HG02852 (cell line): Measurements from ENCODE around the gene JAKMIP2.

Source experiments
- ATAC-seq: cut with Tn5 transposase; IDR thresholded peaks from one replicate; pipeline ENCODE4 v1.9.1; 2021; ENCODE audit warnings: mild to moderate bottlenecking, moderate library complexity; ENCODE audit not compliant: unreplicated experiment

JAKMIP2 gene

DNA sequence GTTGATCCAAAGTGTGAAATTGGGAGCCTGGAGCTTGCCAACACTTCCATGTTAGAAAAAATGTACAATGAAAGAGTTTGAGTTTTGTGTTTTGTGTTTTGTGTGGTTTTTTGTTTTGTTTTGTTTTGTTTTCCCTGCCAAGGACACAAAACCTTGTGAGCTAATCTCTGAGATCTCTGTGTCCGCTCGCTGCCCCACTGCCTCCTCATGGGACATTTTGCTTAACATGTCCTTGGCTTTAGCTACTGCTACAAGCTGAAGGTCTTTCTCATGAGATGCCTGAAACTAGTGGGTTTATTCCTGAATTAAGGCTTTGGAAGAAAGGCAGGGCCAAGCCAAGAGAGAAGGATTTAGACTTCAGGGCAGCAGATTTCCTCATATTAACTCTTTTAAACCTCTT lies 7.3 kb upstream of the JAKMIP2 start:
- no peak for ATAC-seq

GRCh38 chr5:147788023-147788422 lies 5.5 kb upstream of the JAKMIP2 start:
- ATAC-seq, result no peak

DNA sequence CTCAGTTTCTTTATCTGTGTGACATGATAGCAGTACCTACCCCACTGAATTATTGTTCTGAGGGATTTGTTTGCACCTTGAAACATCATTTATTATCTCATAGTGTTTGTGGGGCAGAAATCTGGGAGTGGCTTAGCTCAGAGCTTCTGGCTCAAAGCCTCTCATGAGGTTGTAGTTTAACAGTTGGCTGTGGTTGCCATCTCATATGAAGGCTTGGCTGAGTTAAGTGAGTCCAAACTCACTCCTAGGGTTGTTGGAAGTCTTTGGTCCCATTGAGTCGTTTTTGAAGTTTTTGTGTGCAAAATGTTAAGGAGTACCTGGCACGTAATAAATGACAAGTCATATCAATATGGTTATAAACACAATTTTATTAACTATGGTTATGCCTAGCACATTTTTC lies 3.6 kb upstream of the JAKMIP2 start:
- ATAC-seq, result no peak

DNA sequence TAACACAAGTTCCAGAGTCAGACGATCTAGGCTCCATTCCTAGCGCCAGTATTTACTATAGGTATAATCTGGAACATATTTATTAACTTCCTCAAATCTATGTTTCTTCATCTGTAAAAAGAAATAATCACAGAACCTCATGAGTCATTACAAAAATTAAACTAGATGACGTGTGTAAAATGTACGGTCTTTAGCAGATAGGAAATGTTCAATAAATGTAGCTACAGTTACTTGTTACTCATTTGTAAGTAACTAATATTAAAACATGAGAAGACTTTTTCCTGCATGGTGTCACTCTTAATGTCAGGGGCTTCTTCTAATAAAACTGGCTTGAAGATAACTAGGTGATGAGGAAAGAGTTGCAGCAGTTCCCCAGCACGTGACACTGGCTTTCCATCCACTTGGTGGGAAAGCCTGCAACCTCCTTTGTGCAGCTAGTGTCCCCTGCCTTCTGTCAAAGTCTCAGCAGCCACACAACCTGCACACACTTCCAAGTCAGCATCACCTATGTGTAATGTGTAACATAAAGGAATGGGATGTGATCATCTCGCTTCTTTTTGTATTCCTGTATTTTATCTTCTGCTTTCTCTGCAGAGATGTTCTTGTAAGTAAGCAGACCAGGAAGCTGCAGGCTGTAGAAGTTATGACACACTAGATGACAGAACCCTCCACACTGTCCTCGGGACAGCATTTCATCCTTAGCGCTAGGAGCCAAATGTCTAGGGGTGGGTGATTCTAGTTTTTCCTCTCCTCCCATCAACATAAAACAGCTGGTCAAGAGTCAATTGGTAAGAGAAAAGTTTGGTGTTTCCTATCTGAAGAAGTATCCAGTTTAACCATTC lies 1.8 kb upstream of the JAKMIP2 start:
- ATAC-seq, result no peak

DNA sequence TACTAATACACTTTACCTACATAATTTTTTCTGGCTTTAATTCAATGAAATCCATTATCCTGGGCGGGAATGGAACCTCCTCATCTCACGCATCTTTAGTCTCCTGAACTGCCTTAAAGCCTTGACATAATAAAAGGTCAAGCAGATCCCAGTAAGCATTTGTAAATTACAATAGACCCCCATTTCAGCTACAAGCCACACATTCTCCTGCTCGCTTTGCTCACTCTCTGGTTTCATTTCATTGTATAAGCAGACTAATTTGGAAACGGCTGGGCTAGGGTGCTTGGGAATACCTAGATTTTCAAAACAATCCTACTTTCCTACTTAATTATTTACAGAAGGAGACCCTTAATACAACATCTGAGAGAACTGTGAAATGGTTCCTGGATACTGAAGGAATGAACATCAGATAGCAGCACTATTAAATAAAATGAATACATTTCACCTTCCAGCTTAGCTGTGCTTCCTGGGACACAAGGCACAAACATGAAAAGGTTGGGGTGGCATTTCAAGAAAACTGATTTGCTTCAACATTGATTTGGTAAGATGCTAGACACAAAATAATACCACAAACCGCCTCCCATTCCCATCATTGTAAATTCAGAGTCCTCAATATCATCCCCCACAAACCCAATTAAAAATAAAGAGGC lies 1.5 kb downstream of the JAKMIP2 start:
- no peak for ATAC-seq

DNA sequence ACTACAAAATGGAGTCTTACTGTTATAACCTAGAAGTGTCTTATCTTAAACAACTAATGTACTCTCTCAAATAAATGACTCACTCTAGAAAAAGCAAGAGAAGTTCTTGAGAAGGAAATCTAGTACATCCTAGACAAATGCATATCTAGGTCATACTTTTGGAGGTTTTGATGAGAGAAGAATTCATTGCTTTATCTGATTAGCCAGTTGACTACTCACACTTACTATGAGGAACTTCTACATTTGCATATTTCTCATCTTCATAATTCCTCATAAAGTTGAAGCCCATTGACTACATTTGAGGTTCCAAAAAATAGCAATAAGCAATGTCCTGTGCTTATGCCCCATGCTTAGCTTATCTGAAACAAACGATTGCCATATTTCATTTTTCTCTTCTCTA lies 2.8 kb downstream of the JAKMIP2 start:
- no peak for ATAC-seq

GRCh38 chr5:147776989-147777388 lies 5.5 kb downstream of the JAKMIP2 start:
- no peak for ATAC-seq

GRCh38 chr5:147773587-147773986 lies 8.9 kb downstream of the JAKMIP2 start:
- no peak for ATAC-seq

DNA sequence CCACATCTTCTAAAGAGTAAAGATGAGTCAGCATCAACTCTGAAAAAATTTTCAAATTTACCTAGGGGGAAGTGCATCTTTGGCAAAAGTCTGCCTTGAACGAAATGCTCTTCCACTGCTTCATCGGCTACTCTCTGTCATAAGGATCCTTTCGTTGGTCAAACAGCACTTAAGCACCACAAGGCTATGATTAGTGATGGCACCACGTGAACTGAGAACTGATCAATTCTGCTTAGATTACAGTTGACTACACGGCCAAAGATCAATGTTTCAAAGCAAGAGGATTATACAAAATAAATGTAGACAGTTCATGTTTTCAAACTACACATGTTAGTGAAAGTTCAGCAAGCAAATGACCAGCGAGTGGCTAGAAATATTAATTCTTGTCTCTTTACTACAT lies 9.4 kb downstream of the JAKMIP2 start:
- no peak for ATAC-seq

- no peak for ATAC-seq
Observed at GRCh38 chr5:147767048-147767447, 15.5 kb downstream of the JAKMIP2 start.

DNA sequence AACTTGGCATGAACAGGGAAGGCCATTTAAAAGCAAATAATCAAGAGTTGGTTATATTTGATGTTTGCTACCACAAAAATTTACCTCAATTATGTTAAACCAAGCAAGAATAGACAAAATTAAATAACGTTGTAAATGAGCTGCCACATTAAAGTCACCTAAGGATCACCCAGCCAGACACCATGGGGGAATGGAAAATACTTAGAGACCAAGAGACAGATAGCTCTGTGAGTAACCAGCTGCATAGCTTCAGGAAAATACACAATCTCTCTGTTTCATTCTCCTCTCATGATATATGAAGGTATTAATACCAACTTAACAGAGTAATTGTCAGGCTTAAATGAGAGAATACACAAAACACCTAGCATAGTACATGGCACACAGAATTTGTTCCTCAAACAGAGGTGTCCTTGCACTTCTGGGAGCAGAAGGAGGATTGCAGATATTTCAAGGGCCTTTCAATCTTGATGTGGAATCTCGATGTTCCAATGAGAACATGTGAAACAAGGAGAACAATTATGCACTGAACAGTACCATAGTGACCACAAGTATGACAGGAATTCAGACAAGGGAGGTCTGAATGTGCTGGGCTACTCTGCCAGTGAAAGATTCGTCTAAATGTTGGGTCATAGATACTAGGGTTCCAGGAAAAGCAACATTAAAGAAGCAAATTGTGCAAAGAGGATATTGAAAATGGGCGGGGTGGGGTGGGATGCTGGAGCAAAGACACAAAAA lies 18.6 kb downstream of the JAKMIP2 start:
- ATAC-seq, result no peak

GRCh38 chr5:147760086-147760875 lies 22.2 kb downstream of the JAKMIP2 start:
- no peak for ATAC-seq

DNA sequence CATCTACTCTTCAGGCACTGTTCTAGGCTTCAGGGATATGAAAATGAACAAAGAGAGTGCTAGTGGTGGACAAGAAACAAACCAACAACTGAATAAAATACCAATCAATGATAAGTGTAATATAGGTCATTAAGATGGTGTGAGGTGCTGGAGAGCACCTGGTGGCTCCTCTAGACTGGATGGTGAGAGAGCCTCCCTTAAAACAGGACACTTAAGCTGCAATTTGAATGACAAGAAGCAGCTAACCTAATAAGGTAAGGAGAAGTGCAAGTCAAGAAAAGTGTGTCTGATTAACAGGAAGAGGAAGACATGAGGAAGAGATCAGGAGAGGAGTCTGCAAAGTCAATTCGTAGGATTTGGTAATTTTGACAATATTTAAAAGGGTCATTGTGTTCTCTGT lies 23.1 kb downstream of the JAKMIP2 start:
- ATAC-seq, result no peak

DNA sequence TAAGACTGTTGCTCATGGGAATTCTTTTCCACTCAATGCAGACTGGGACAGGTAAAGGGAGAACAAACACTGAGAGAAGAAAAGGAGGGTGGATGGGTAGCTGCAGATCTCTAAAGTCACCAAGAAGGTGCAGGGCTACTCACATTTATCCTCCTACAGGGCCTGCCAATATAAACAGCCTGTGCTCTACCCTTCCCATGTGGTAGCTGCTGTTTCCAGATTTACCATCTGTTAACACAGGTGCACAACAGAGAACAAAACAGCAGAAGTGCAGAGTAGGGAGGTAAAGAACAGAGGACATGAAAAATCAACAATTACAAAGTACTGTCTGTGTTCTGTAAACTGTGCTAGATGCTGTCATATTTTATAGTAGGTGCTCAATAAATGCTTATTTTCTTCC lies 26.0 kb downstream of the JAKMIP2 start:
- ATAC-seq, result no peak

DNA sequence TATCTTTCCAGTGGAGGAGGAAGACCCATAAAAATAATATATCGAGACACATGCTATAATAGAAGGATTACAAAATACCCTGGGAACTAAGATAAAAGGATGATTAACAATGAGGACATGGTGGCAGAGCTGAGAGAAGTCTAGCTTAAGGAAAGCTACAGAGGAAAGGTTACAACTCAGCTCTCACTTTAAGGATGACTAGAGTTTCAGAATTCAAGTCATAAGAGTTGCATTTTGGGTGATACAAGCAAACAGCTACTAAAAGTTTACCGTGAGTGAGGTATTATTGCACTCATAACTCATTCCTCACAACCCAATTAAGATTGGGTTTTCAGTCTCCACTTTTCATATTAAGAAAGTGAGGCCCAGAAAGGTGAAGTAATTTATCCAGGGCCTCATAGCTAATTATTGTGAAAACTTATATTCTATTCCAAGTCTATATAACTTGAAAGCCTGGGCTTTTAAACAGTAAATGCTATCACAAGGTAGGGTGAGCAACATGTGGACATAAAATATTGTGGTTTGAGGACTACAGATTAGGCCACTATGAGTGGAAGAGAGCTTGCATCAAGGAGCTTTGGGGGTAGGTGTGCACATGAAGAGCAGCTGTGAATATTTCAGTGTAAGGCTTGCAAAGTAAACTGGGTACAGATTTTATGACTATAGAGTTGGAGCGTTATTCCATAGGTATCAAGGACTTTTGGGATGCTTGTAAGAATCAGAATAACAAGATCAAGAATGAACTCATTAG lies 28.0 kb downstream of the JAKMIP2 start:
- no peak for ATAC-seq

DNA sequence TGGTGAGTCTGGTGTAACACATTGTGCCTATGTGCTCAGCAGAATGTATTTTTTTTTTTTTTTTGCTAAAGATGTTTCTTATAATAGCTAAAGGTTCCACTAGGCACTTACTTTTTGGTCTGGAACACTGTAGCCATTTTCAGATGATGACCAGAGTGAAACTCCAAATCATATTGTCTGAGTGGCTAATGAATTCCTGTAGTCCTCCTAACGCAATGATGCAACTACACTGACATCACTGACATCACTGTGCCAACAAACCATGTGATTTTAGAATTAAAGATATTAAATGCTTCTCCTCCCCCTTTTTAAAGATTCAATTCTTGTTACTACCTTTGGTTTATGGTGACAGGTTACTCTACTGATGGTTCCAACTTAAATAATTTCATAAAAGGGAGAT lies 28.8 kb downstream of the JAKMIP2 start:
- ATAC-seq, result no peak

- ATAC-seq, result no peak
Observed at GRCh38 chr5:147752666-147753290, 29.8 kb downstream of the JAKMIP2 start.

DNA sequence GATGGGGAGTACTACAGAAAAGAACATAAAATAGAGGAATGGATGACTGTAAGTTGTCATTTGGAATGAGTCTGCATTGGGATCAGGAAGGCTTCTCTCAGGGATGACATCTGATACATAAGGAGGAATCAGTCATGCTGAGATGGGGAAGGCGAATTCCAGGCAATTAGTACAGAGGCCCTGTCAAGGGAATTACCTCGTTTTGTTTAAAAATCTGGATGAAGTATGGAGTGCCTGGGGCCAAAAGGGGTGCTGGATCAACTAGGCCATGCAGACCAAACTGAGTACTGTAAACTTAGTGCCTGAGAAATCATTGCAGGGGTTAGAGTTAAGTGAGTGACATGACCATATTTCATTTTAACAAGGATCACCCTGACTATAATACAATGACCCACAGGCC lies 30.5 kb downstream of the JAKMIP2 start:
- ATAC-seq, result no peak

DNA sequence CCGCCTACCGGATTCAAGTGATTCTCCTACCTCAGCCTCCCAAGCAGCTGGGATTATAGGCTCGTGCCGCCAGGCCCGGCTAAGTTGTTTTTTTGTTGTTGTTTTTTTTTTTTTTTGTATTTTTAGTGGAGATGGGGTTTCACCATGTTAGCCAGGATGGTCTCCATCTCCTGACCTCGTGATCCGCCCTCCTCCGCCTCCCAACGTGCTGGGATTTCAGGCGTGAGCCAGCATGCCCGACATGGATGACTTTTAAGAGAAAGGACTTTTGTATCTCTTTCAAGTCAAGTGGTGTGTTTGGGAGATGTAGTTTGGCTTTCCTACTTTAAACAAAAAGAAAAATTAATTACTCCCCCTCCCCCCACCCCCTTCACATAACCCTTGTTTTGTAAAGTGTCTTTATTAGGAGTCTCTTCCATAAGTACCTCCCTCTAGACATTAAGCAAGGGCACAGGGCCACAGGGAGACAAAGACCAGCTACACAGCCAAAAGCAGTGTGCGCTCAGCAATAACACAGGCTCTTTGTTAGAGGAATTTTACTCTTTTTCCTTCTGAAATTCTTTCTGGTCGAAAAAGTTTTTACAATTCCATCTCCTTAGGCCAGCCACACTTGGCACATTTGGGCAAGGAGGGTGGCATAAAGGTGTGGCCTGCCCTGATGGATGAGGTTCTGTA lies 31.2 kb downstream of the JAKMIP2 start:
- no peak for ATAC-seq
